ENCODE data around the gene HIVEP3. TPM values are rescaled to one million over a fixed set of nuclear protein-coding genes. Genes with fewer than 3 reads are reported as not detected.

HIVEP3 gene
- total and polyA plus RNA-seq, 2 of the 13 experiments (the other 11 are each of a cell fraction or from before 2014, with no cell fraction given): 0.05 TPM; not detected in 1

DNA sequence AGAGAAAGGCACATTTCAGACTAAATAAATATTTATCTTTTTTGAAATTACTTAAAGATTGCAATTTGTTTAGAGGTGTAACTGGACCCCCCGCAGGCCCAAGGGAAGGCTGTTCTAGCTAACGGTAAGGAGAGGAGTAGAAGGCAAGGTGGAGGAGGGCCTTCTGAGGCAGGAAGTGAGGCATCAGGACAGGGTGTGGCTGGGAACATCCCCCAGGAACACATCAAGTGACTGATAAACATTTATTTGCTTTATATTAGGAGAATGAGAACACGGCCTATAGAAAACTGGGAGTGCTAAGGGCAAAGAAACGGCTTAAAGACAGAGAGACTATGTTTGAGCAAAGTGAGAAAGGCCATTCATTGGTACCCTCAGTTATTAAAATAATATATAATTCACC, 23.2 kb downstream of the HIVEP3 start:
- WGBS (ENCODE audit: low lambda C conversion rate): under 1% methylated on average over 4 of the region's 4 CpGs
- H3K79me2 ChIP-seq (ENCODE audit: insufficient read depth, low read length): no peaks in the 10 kb centered on the region
- no peaks in the 10 kb centered on the region; the same call in 1 of the 2 replicates for H3K4me1 ChIP-seq (ENCODE audit: insufficient read depth, low read length)
- H3K27ac ChIP-seq (ENCODE audit: extremely low read length, insufficient read depth, low read length): no peak overlapping the region
- no TSS peak for BruUV-seq (replicated peaks)
- H2AFZ ChIP-seq (ENCODE audit: low read length): no peak overlapping the region
- in situ Hi-C loops (cut with HindIII; ENCODE audit: extremely low pct_ligation_motif_present, low pct_unique_long_range_greater_than_20kb) (no loop called here), intact Hi-C loops (cut with micrococcal nuclease; ENCODE audit: unreplicated experiment) (no loop called here)
- ATAC-seq (no peak), FAIRE-seq (no peak), DNase-seq (ENCODE audit: low spot score) (no peak)
- H4K20me1 ChIP-seq (ENCODE audit: insufficient read depth, low read length): no peaks in the 10 kb centered on the region
- no peak overlapping the region for H3K4me3 ChIP-seq (replicated peaks in 1 of 3; ENCODE audit: insufficient read depth in 1 of 3, low read depth in 2 of 3, low read length in 3 of 3)
- no peaks in the 10 kb centered on the region; a peak in 1 of 5 replicates for H3K27me3 ChIP-seq (ENCODE audit: control insufficient read depth in 1 of 2, insufficient read depth in 2 of 2, low read length in 2 of 2)
- H3K9me3 ChIP-seq (ENCODE audit: low read length): no peaks in the 10 kb centered on the region
- no peak overlapping the region for H3K9ac ChIP-seq (ENCODE audit: insufficient read depth, low read depth, low read length)
- ChIA-PET POLR2A (no interaction called here), CTCF (ENCODE audit: low intra/inter-chr PET ratio, low total read pairs) (no interaction called here)
- no peak overlapping the region for H3K4me2 ChIP-seq (ENCODE audit: low read depth, low read length)
- H3K36me3 ChIP-seq (replicated peaks in 1 of 2; ENCODE audit: control insufficient read depth in 1 of 2, insufficient read depth in 2 of 2, low read length in 2 of 2): no peaks in the 10 kb centered on the region
- TF ChIP-seq, protein P1, sequence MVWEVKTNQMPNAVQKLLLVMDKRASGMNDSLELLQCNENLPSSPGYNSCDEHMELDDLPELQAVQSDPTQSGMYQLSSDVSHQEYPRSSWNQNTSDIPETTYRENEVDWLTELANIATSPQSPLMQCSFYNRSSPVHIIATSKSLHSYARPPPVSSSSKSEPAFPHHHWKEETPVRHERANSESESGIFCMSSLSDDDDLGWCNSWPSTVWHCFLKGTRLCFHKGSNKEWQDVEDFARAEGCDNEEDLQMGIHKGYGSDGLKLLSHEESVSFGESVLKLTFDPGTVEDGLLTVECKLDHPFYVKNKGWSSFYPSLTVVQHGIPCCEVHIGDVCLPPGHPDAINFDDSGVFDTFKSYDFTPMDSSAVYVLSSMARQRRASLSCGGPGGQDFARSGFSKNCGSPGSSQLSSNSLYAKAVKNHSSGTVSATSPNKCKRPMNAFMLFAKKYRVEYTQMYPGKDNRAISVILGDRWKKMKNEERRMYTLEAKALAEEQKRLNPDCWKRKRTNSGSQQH (CRISPR knock-in tag; IDR thresholded peaks at IDR 0.05; ENCODE audit: low read depth): no peak
- no peak for TF ChIP-seq ZNF589 (CRISPR knock-in tag; conservative IDR thresholded peaks at IDR 0.05)
- no peak for TF ChIP-seq ZKSCAN1 (IDR thresholded peaks at IDR 0.05; ENCODE audit: low read length)
- TF ChIP-seq JUN (CRISPR knock-in tag; IDR thresholded peaks at IDR 0.05): no peak

DNA sequence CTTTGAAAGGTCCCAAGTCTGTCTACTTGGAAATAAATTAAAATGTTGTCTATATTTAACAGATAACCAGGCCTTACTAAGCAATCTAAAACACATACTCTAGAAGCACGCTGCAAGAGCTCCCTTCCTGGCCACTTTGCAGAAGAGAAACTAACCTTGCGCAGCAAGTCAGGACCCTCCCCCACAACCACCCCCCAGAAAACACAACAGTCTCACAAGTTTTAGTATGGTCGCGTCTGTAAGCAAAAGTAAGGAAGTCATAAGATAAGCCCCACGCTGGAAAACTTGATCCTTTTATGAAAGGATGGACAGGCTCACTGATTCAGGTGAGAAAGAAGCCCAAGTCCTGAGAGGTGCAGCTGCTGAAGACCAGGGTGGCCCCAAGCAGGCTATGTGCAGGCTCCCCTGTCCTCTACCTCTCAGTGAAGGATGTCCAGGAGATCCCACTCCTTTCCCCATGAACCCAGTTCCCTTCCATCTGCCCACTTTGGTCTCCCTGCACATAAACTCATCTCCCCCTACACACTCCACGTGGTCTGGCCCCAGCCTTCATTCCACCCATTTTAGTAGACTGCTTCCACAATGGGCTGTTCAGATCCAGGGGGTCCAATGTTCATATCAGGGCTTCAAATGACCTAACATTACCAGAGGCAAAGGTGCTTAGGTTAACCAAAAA, 23.8 kb downstream of the HIVEP3 start:
- ChIA-PET CTCF (ENCODE audit: low intra/inter-chr PET ratio, low total read pairs) (no interaction called here), POLR2A (no interaction called here)
- Histone ChIP-seq H3K4me3 (replicated peaks in 1 of 3; ENCODE audit: insufficient read depth in 1 of 3, low read depth in 2 of 3, low read length in 3 of 3) (no peak overlapping the region), H3K9me3 (ENCODE audit: low read length) (no peaks in the 10 kb centered on the region), H2AFZ (ENCODE audit: low read length) (no peak overlapping the region), H3K4me2 (ENCODE audit: low read depth, low read length) (no peak overlapping the region), H3K27ac (ENCODE audit: extremely low read length, insufficient read depth, low read length) (no peak overlapping the region), H3K4me1 (ENCODE audit: insufficient read depth, low read length) (no peaks in the 10 kb centered on the region; the same call in 1 of the 2 replicates), H4K20me1 (ENCODE audit: insufficient read depth, low read length) (no peaks in the 10 kb centered on the region), H3K27me3 (ENCODE audit: control insufficient read depth in 1 of 2, insufficient read depth in 2 of 2, low read length in 2 of 2) (no peaks in the 10 kb centered on the region; a peak in 1 of 5 replicates), H3K79me2 (ENCODE audit: insufficient read depth, low read length) (no peaks in the 10 kb centered on the region), H3K36me3 (replicated peaks in 1 of 2; ENCODE audit: control insufficient read depth in 1 of 2, insufficient read depth in 2 of 2, low read length in 2 of 2) (no peaks in the 10 kb centered on the region), H3K9ac (ENCODE audit: insufficient read depth, low read depth, low read length) (no peak overlapping the region)
- WGBS (ENCODE audit: low lambda C conversion rate): 44% methylated on average over 6 of the region's 6 CpGs
- BruUV-seq (replicated peaks): no TSS peak
- in situ Hi-C loops (cut with HindIII; ENCODE audit: extremely low pct_ligation_motif_present, low pct_unique_long_range_greater_than_20kb): no loop called here
- FAIRE-seq: no peak
- DNase-seq (ENCODE audit: low spot score): no peak
- no peak for ATAC-seq
- TF ChIP-seq, protein P2, sequence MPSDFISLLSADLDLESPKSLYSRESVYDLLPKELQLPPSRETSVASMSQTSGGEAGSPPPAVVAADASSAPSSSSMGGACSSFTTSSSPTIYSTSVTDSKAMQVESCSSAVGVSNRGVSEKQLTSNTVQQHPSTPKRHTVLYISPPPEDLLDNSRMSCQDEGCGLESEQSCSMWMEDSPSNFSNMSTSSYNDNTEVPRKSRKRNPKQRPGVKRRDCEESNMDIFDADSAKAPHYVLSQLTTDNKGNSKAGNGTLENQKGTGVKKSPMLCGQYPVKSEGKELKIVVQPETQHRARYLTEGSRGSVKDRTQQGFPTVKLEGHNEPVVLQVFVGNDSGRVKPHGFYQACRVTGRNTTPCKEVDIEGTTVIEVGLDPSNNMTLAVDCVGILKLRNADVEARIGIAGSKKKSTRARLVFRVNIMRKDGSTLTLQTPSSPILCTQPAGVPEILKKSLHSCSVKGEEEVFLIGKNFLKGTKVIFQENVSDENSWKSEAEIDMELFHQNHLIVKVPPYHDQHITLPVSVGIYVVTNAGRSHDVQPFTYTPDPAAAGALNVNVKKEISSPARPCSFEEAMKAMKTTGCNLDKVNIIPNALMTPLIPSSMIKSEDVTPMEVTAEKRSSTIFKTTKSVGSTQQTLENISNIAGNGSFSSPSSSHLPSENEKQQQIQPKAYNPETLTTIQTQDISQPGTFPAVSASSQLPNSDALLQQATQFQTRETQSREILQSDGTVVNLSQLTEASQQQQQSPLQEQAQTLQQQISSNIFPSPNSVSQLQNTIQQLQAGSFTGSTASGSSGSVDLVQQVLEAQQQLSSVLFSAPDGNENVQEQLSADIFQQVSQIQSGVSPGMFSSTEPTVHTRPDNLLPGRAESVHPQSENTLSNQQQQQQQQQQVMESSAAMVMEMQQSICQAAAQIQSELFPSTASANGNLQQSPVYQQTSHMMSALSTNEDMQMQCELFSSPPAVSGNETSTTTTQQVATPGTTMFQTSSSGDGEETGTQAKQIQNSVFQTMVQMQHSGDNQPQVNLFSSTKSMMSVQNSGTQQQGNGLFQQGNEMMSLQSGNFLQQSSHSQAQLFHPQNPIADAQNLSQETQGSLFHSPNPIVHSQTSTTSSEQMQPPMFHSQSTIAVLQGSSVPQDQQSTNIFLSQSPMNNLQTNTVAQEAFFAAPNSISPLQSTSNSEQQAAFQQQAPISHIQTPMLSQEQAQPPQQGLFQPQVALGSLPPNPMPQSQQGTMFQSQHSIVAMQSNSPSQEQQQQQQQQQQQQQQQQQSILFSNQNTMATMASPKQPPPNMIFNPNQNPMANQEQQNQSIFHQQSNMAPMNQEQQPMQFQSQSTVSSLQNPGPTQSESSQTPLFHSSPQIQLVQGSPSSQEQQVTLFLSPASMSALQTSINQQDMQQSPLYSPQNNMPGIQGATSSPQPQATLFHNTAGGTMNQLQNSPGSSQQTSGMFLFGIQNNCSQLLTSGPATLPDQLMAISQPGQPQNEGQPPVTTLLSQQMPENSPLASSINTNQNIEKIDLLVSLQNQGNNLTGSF (CRISPR knock-in tag; IDR thresholded peaks at IDR 0.05): no peak
- intact Hi-C loops (cut with micrococcal nuclease; ENCODE audit: unreplicated experiment): no loop called here

All from HepG2 (cell line).